Panc1 (cell line): ENCODE data around the gene CMPK1. TPM values are rescaled to one million over a fixed set of nuclear protein-coding genes. Genes with fewer than 3 reads are reported as not detected.

Experiments
- ATAC-seq: fragments of 200-7000 bp; cut with Tn5 transposase; 2 replicates; pipeline ENCODE4 v1.9.1; 2020; ENCODE audit warnings: mild to moderate bottlenecking, moderate library complexity
- BruUV-seq: library from RNA; stranded (reverse); fragments of 400-500 nt; replicated peaks from 2 replicates; lab custom pipeline; 2021; lab: Mats Ljungman, UMichigan
- CTCF ChIA-PET: fragments of 300-600 bp; sonication (Branson Sonifier 250); formaldehyde crosslinking; loops from one replicate; lab custom pipeline; 2022; ENCODE audit warnings: antibody characterized with exemption; lab: Charles Lee
- POLR2A ChIA-PET: fragments of 300-600 bp; sonication (Branson Sonifier 250); formaldehyde crosslinking; loops from one replicate; lab custom pipeline; 2022; ENCODE audit warnings: antibody characterized with exemption; lab: Charles Lee
- DNase-seq: peaks from one replicate; pipeline ENCODE4 v3.0.0-alpha.2; 2010; ENCODE audit warnings: low read depth, low spot score
- H3K27ac ChIP-seq: 2 replicates; pipeline ENCODE4 v1.5.1; 2011; ENCODE audit warnings: mild to moderate bottlenecking, low read length, inconsistent platforms
- H3K27me3 ChIP-seq: fragments of 200-500 bp; sonication (Bioruptor generic); 2 replicates; pipeline ENCODE4 v1.6.0; 2014; ENCODE audit warnings: low read length, inconsistent platforms; ENCODE audit not compliant: control insufficient read depth, insufficient read depth
- H3K36me3 ChIP-seq: fragments of 200-500 bp; sonication (Bioruptor generic); 2 replicates; pipeline ENCODE4 v1.5.1; 2014; ENCODE audit warnings: inconsistent platforms, mild to moderate bottlenecking, low read length, moderate library complexity; ENCODE audit not compliant: control insufficient read depth, insufficient read depth
- H3K4me1 ChIP-seq: 2 replicates; pipeline ENCODE4 v1.5.1; 2011; ENCODE audit warnings: inconsistent platforms, mild to moderate bottlenecking, low read length, moderate library complexity; ENCODE audit not compliant: control insufficient read depth, insufficient read depth
- H3K4me3 ChIP-seq, 2 experiments: 2 replicates each; pipeline ENCODE4 v1.5.1; 2011 to 2012; ENCODE audit warnings: low read depth in 2 of 2, low read length in 2 of 2, mild to moderate bottlenecking in 2 of 2, inconsistent platforms in 1 of 2, moderate library complexity in 1 of 2
- H3K9me3 ChIP-seq: fragments of 200-500 bp; sonication (Bioruptor generic); 2 replicates; pipeline ENCODE4 v1.5.1; 2014; ENCODE audit warnings: low read depth, mild to moderate bottlenecking, inconsistent platforms, low read length, moderate library complexity; ENCODE audit not compliant: control insufficient read depth, insufficient read depth
- POLR2AphosphoS5 ChIP-seq: IDR thresholded peaks from 2 replicates; pipeline ENCODE4 v1.6.1; 2012; ENCODE audit warnings: mild to moderate bottlenecking, low read depth, low read length, moderate library complexity
- SIN3A ChIP-seq: IDR thresholded peaks from 2 replicates; pipeline ENCODE4 v1.6.1; 2012; ENCODE audit warnings: low read depth, mild to moderate bottlenecking, low read length, moderate library complexity, borderline replicate concordance; ENCODE audit not compliant: insufficient read depth
- TCF7L2 ChIP-seq: IDR thresholded peaks from 2 replicates; pipeline ENCODE4 v1.6.1; 2011; ENCODE audit warnings: mild to moderate bottlenecking, low read depth, low read length, inconsistent platforms
- in situ Hi-C: cut with HindIII; loops from 2 replicates; pipeline ENCODE4 v1.10.0; 2016; ENCODE audit warnings: low sequenced_read_pairs, low pct_unique_long_range_greater_than_20kb
- intact Hi-C: fragments of 100-400 bp; cut with micrococcal nuclease; formaldehyde crosslinking; loops from one replicate; pipeline ENCODE4 v1.10.0; 2022; ENCODE audit not compliant: unreplicated experiment
- total RNA-seq: library from RNA; stranded (reverse); gene quantifications from one replicate; pipeline ENCODE4 v1.2.1, GENCODE V29; 2021; ENCODE audit not compliant: unreplicated experiment
- TF ChIP-seq, protein P1 (sequence below): fragments of 450-650 bp; IDR thresholded peaks from 2 replicates; pipeline ENCODE4 v1.5.1; 2017; ENCODE audit warnings: mild to moderate bottlenecking
- TF ChIP-seq, protein P2 (sequence below), 2 experiments: IDR thresholded peaks; 2 replicates each; pipeline ENCODE4 v1.6.1; 2011 to 2012; ENCODE audit warnings: low read depth in 2 of 2, control low read depth in 1 of 2, low read length in 1 of 2, mild to moderate bottlenecking in 1 of 2, moderate library complexity in 1 of 2; ENCODE audit not compliant: insufficient read depth in 1 of 2

The CMPK1 gene
- total RNA-seq, 1 experiment from 2014 or later: 85.1 TPM

DNA sequence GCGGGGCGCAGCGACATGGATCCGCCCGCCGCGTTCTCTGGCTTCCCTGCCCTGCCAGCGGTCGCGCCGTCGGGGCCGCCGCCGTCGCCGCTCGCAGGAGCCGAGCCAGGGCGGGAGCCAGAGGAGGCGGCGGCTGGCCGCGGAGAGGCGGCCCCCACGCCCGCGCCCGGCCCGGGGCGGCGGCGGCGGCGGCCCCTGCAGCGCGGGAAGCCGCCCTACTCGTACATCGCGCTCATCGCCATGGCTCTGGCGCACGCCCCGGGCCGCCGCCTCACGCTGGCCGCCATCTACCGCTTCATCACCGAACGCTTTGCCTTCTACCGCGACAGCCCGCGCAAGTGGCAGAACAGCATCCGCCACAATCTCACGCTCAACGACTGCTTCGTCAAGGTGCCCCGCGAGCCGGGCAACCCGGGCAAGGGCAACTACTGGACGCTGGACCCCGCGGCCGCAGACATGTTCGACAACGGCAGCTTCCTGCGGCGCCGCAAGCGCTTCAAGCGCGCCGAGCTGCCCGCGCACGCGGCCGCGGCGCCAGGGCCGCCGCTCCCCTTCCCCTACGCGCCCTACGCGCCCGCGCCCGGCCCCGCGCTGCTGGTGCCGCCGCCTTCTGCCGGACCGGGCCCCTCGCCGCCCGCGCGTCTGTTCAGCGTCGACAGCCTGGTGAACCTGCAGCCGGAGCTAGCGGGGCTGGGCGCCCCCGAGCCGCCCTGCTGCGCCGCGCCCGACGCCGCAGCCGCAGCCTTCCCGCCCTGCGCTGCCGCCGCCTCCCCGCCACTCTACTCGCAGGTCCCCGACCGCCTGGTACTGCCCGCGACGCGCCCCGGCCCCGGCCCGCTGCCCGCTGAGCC lies 83.0 kb downstream of the CMPK1 start:
- no peak for DNase-seq
- no peaks in the 10 kb centered on the region for H3K27me3 ChIP-seq
- no peaks in the 10 kb centered on the region for H3K4me1 ChIP-seq
- ATAC-seq: peak; percentile 79
- intact Hi-C loops (no loop called here), in situ Hi-C loops (no loop called here)
- TF ChIP-seq, protein P1, sequence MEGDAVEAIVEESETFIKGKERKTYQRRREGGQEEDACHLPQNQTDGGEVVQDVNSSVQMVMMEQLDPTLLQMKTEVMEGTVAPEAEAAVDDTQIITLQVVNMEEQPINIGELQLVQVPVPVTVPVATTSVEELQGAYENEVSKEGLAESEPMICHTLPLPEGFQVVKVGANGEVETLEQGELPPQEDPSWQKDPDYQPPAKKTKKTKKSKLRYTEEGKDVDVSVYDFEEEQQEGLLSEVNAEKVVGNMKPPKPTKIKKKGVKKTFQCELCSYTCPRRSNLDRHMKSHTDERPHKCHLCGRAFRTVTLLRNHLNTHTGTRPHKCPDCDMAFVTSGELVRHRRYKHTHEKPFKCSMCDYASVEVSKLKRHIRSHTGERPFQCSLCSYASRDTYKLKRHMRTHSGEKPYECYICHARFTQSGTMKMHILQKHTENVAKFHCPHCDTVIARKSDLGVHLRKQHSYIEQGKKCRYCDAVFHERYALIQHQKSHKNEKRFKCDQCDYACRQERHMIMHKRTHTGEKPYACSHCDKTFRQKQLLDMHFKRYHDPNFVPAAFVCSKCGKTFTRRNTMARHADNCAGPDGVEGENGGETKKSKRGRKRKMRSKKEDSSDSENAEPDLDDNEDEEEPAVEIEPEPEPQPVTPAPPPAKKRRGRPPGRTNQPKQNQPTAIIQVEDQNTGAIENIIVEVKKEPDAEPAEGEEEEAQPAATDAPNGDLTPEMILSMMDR: no peak
- TF ChIP-seq, protein P2, sequence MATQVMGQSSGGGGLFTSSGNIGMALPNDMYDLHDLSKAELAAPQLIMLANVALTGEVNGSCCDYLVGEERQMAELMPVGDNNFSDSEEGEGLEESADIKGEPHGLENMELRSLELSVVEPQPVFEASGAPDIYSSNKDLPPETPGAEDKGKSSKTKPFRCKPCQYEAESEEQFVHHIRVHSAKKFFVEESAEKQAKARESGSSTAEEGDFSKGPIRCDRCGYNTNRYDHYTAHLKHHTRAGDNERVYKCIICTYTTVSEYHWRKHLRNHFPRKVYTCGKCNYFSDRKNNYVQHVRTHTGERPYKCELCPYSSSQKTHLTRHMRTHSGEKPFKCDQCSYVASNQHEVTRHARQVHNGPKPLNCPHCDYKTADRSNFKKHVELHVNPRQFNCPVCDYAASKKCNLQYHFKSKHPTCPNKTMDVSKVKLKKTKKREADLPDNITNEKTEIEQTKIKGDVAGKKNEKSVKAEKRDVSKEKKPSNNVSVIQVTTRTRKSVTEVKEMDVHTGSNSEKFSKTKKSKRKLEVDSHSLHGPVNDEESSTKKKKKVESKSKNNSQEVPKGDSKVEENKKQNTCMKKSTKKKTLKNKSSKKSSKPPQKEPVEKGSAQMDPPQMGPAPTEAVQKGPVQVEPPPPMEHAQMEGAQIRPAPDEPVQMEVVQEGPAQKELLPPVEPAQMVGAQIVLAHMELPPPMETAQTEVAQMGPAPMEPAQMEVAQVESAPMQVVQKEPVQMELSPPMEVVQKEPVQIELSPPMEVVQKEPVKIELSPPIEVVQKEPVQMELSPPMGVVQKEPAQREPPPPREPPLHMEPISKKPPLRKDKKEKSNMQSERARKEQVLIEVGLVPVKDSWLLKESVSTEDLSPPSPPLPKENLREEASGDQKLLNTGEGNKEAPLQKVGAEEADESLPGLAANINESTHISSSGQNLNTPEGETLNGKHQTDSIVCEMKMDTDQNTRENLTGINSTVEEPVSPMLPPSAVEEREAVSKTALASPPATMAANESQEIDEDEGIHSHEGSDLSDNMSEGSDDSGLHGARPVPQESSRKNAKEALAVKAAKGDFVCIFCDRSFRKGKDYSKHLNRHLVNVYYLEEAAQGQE (IDR thresholded peaks at IDR 0.05; ENCODE audit: insufficient read depth in 1 of 2, low read depth in 2 of 2, low read length in 1 of 2): no peak
- TF ChIP-seq TCF7L2 (no peak), POLR2AphosphoS5 (no peak), SIN3A (no peak)
- H3K27ac ChIP-seq: no peak overlapping the region
- CTCF ChIA-PET: no interaction called here
- peak overlapping the region; percentile 37 to 40 for H3K4me3 ChIP-seq
- no peaks in the 10 kb centered on the region for H3K36me3 ChIP-seq
- H3K9me3 ChIP-seq: no peaks in the 10 kb centered on the region
- POLR2A ChIA-PET: no interaction called here
- no TSS peak for BruUV-seq

DNA sequence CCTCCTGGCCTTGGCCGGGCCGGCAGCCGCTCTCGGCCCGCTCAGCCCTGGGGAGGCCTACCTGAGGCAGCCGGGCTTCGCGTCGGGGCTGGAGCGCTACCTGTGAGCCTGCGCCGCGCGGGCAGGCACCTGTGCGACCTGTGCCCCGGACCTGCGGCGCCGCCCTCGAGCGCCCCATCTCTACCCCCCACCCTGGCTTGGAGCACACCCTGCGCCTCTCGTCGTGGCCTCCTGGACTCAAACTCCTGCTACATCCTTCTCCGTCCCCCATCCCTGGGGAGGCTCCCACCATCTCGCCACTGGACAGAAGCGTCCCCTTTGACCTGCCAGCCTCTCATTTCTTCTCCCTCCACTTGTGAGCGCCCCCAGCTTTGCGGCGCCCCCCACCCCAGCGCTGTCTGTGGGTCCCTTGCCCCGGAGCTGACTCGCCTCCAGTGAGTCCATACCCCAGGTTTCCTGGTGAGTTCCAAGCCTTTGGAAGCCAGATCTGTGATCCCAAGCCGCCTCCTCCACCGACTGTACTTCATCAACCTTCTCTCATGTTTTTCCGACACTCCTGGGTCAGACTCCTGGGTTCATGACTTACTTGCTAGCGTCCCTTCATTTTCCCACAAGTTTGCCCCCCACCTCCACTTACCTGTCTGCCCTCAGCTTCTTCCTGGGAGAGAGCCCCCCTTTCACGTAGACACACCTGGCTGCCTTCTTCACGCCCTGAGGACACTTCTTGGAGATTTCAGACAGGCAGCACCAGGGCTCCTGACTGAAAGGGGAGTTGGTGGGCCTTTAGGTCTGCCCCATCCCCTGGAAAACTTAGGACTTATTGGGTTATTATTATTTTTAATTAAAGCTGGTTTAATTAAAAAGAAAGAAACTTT lies 83.8 kb downstream of the CMPK1 start:
- ATAC-seq (peak; percentile 29; the same call in 1 of the 2 replicates), DNase-seq (no peak)
- BruUV-seq: no TSS peak
- H3K36me3 ChIP-seq: no peaks in the 10 kb centered on the region
- H3K4me3 ChIP-seq: no peak overlapping the region
- no peak overlapping the region for H3K27ac ChIP-seq
- ChIA-PET POLR2A (no interaction called here), CTCF (interaction anchor here (1.2 kb wide), 1 partner anchor 20 kb away, joined by 4 read pairs; the partner anchor contains the start of gene FOXD2)
- intact Hi-C loops (no loop called here), in situ Hi-C loops (no loop called here)
- TF ChIP-seq POLR2AphosphoS5 (no peak), TCF7L2 (no peak), SIN3A (no peak)
- TF ChIP-seq, protein P1: no peak
- TF ChIP-seq, protein P2 (IDR thresholded peaks at IDR 0.05; ENCODE audit: insufficient read depth in 1 of 2, low read depth in 2 of 2, low read length in 1 of 2): no peak
- no peaks in the 10 kb centered on the region for H3K9me3 ChIP-seq
- H3K27me3 ChIP-seq: no peaks in the 10 kb centered on the region
- no peaks in the 10 kb centered on the region for H3K4me1 ChIP-seq
